K562 (cell line): ENCODE measurements around the gene PTPRU. TPM values are rescaled to one million over a fixed set of nuclear protein-coding genes. Genes with fewer than 3 reads are reported as not detected.

Experiments used
- ASH1L ChIP-seq: fragments of 450-650 bp; IDR thresholded peaks from 2 replicates; pipeline ENCODE4 v1.6.1; 2018; ENCODE audit warnings: borderline replicate concordance, mild to moderate bottlenecking, low read depth; ENCODE audit not compliant: partially characterized antibody
- ESRRA ChIP-seq: fragments of 450-650 bp; IDR thresholded peaks from 2 replicates; pipeline ENCODE4 v1.6.1; 2014; ENCODE audit warnings: low read depth, mild to moderate bottlenecking, moderate library complexity, borderline replicate concordance
- HCFC1 ChIP-seq: IDR thresholded peaks from 2 replicates; pipeline ENCODE4 v1.6.1; 2012; ENCODE audit warnings: low read depth, low read length, improper control_type of control experiment
- HLTF ChIP-seq: fragments of 450-650 bp; IDR thresholded peaks from 2 replicates; pipeline ENCODE4 v1.6.1; 2016
- HSF4 ChIP-seq: fragments of 250-450 bp; sonication (Bioruptor Pico); IDR thresholded peaks from 2 replicates; pipeline ENCODE4 v2.1.2; 2022; ENCODE audit warnings: mild to moderate bottlenecking, moderate library complexity, borderline replicate concordance
- MCM5 ChIP-seq: fragments of 450-650 bp; IDR thresholded peaks from 2 replicates; pipeline ENCODE4 v1.6.1; 2016; ENCODE audit warnings: low read depth
- RBM34 ChIP-seq: fragments of 200-400 bp; formaldehyde crosslinking; IDR thresholded peaks from 2 replicates; pipeline ENCODE4 v1.6.1; 2018; ENCODE audit warnings: low read length, borderline replicate concordance; ENCODE audit not compliant: insufficient read depth
- RUNX1 ChIP-seq: sonication (generic); IDR thresholded peaks from 2 replicates; pipeline ENCODE4 v1.6.1; 2016; ENCODE audit warnings: antibody characterized with exemption, low read depth
- SAFB ChIP-seq: fragments of 200-400 bp; formaldehyde crosslinking; IDR thresholded peaks from 2 replicates; pipeline ENCODE4 v1.6.1; 2017; ENCODE audit warnings: low read depth, low read length, borderline replicate concordance
- TEAD2 ChIP-seq: fragments of 450-650 bp; IDR thresholded peaks from 2 replicates; pipeline ENCODE4 v1.6.1; 2016; ENCODE audit warnings: missing genetic modification characterization, control low read depth, missing compliant biosample characterization
- ZBTB1 ChIP-seq: sonication (generic); formaldehyde crosslinking; IDR thresholded peaks from 2 replicates; pipeline ENCODE4 v1.8.1; 2023; ENCODE audit warnings: missing genetic modification reagents, low read depth, mild to moderate bottlenecking, borderline replicate concordance
- ZBTB17 ChIP-seq: fragments of 450-650 bp; formaldehyde crosslinking; IDR thresholded peaks from 2 replicates; pipeline ENCODE4 v1.4.0; 2020; ENCODE audit warnings: mild to moderate bottlenecking
- ZKSCAN3 ChIP-seq: fragments of 250-450 bp; sonication (Bioruptor Pico); IDR thresholded peaks from 2 replicates; pipeline ENCODE4 v1.4.0; 2020
- ZNF316 ChIP-seq: fragments of 450-650 bp; IDR thresholded peaks from 2 replicates; pipeline ENCODE4 v1.6.1; 2016
- ZNF431 ChIP-seq: sonication (generic); formaldehyde crosslinking; IDR thresholded peaks from 2 replicates; pipeline ENCODE4 v1.8.0; 2022; ENCODE audit warnings: mild to moderate bottlenecking, missing genetic modification reagents
- ZNF644 ChIP-seq: fragments of 200-800 bp; sonication (Bioruptor generic); IDR thresholded peaks from 2 replicates; pipeline ENCODE4 v1.6.1; 2016; ENCODE audit warnings: low read depth, missing genetic modification characterization, missing compliant biosample characterization
- polyA plus RNA-seq, 8 experiments: library from polyadenylated mRNA; depleted of rRNA in 4 of 8; stranded (reverse) in 5 of 8; unstranded in 3 of 8; fragments of >200 nt; fragmentation: Nextera tagmentation in 2 of 8; fragmentation: Illumina TruSeq in 1 of 8; extraction: Ambion mirVana in 2 of 8; extraction: Trizol in 1 of 8; gene quantifications; 2 replicates each; pipeline versions ENCODE4 v1.2.1 to v1.2.3, GENCODE V29; 2011 to 2014; ENCODE audit warnings: inconsistent platforms in 1 of 8, missing spikeins in 1 of 8
- total RNA-seq, 7 experiments: library from RNA; depleted of rRNA in 6 of 7; stranded (reverse); fragments of >200 nt in 6 of 7; fragmentation: Illumina TruSeq in 2 of 7; extraction: Trizol in 2 of 7; gene quantifications; 2 replicates each; pipeline versions ENCODE4 v1.2.1 to v1.2.3, GENCODE V29; 2011 to 2021; ENCODE audit warnings: low replicate concordance in 1 of 7
- TF ChIP-seq, protein P1 (sequence below), 2 experiments: fragments of 150-350 bp in 1 of 2; IDR thresholded peaks; 2 replicates each; pipeline ENCODE4 v1.6.1; 2012 to 2016; ENCODE audit warnings: low read depth in 2 of 2, low read length in 2 of 2, mild to moderate bottlenecking in 1 of 2, moderate library complexity in 1 of 2
- TF ChIP-seq, protein P2 (sequence below): fragments of 150-350 bp; IDR thresholded peaks from 2 replicates; pipeline ENCODE4 v1.6.1; 2014; ENCODE audit warnings: low read depth, mild to moderate bottlenecking, low read length, borderline replicate concordance
- TF ChIP-seq, protein P3 (sequence below): fragments of 450-650 bp; formaldehyde crosslinking; IDR thresholded peaks from 2 replicates; pipeline ENCODE4 v1.4.0; 2022; ENCODE audit warnings: mild to moderate bottlenecking, moderate library complexity
- TF ChIP-seq, protein P4 (sequence below): fragments of 250-450 bp; sonication (Bioruptor Pico); IDR thresholded peaks from 2 replicates; pipeline ENCODE4 v1.6.1; 2021; ENCODE audit warnings: mild to moderate bottlenecking

Gene PTPRU
- total and polyA plus RNA-seq, 9 of the 15 experiments (the other 6 are each of a cell fraction or from before 2014, with no cell fraction given): 0.01 to 2.9 (median 1.0) TPM

DNA sequence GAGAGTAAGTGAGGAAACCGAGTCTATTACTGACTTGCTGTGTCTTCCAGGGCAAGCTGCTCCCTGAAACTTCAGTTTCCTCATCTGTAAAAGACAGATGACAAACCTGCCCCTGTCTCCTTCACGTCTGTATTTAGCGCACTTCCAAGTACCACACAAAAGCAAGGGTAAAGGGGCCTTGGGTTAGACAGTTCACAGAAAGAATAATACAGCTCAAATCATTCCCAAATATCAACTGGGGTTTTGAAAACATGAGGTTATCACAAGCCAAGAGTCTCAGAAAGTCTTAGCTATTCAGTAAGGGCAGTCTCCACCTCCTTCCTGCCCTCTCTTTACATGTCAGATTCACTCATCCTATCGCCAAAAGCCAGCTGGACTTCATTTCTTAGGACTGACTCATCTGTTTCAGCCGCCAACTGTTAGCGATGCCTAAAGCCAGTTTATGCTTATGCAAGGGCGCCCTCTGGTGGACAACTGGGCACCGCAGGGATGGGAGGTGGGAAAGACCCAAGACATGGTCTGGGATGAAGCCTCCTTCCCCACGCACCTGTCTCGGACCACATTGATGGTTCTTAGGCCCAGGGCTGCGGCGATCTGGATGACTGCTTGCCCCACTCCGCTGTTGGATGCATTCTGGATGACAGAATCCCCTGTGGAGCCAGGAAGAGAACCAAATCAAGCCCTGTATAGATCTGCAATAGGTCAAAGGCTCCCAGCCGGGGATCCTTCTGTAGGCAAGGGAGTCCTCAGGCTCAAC is 33.6 kb upstream of the PTPRU start (continued):
- TF ChIP-seq, protein P1, sequence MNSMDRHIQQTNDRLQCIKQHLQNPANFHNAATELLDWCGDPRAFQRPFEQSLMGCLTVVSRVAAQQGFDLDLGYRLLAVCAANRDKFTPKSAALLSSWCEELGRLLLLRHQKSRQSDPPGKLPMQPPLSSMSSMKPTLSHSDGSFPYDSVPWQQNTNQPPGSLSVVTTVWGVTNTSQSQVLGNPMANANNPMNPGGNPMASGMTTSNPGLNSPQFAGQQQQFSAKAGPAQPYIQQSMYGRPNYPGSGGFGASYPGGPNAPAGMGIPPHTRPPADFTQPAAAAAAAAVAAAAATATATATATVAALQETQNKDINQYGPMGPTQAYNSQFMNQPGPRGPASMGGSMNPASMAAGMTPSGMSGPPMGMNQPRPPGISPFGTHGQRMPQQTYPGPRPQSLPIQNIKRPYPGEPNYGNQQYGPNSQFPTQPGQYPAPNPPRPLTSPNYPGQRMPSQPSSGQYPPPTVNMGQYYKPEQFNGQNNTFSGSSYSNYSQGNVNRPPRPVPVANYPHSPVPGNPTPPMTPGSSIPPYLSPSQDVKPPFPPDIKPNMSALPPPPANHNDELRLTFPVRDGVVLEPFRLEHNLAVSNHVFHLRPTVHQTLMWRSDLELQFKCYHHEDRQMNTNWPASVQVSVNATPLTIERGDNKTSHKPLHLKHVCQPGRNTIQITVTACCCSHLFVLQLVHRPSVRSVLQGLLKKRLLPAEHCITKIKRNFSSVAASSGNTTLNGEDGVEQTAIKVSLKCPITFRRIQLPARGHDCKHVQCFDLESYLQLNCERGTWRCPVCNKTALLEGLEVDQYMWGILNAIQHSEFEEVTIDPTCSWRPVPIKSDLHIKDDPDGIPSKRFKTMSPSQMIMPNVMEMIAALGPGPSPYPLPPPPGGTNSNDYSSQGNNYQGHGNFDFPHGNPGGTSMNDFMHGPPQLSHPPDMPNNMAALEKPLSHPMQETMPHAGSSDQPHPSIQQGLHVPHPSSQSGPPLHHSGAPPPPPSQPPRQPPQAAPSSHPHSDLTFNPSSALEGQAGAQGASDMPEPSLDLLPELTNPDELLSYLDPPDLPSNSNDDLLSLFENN (IDR thresholded peaks at IDR 0.05; ENCODE audit: low read depth in 2 of 2, low read length in 2 of 2): peak in 1 of 2 experiments; percentile 68; a peak in 1 of 4 replicates
- TF ChIP-seq, protein P2, sequence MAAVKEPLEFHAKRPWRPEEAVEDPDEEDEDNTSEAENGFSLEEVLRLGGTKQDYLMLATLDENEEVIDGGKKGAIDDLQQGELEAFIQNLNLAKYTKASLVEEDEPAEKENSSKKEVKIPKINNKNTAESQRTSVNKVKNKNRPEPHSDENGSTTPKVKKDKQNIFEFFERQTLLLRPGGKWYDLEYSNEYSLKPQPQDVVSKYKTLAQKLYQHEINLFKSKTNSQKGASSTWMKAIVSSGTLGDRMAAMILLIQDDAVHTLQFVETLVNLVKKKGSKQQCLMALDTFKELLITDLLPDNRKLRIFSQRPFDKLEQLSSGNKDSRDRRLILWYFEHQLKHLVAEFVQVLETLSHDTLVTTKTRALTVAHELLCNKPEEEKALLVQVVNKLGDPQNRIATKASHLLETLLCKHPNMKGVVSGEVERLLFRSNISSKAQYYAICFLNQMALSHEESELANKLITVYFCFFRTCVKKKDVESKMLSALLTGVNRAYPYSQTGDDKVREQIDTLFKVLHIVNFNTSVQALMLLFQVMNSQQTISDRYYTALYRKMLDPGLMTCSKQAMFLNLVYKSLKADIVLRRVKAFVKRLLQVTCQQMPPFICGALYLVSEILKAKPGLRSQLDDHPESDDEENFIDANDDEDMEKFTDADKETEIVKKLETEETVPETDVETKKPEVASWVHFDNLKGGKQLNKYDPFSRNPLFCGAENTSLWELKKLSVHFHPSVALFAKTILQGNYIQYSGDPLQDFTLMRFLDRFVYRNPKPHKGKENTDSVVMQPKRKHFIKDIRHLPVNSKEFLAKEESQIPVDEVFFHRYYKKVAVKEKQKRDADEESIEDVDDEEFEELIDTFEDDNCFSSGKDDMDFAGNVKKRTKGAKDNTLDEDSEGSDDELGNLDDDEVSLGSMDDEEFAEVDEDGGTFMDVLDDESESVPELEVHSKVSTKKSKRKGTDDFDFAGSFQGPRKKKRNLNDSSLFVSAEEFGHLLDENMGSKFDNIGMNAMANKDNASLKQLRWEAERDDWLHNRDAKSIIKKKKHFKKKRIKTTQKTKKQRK: no peak
- TF ChIP-seq SAFB: no peak
- no peak for TF ChIP-seq ZBTB1
- TF ChIP-seq, protein P3, sequence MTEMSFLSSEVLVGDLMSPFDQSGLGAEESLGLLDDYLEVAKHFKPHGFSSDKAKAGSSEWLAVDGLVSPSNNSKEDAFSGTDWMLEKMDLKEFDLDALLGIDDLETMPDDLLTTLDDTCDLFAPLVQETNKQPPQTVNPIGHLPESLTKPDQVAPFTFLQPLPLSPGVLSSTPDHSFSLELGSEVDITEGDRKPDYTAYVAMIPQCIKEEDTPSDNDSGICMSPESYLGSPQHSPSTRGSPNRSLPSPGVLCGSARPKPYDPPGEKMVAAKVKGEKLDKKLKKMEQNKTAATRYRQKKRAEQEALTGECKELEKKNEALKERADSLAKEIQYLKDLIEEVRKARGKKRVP (CRISPR knock-in tag): no peak
- no peak for TF ChIP-seq HLTF
- no peak for TF ChIP-seq RUNX1
- peak; percentile 90 for TF ChIP-seq ZNF316
- TF ChIP-seq RBM34: no peak
- 0 out of 2 replicates have a peak, but pooled peaks have one; percentile 55 for TF ChIP-seq ZNF644
- TF ChIP-seq TEAD2 (tag): 0 out of 2 replicates have a peak, but pooled peaks have one; percentile 24
- TF ChIP-seq ESRRA: peak; percentile 41; the same call in 1 of the 2 replicates
- TF ChIP-seq ZNF431 (CRISPR knock-in tag): no peak
- TF ChIP-seq ASH1L: no peak
- TF ChIP-seq ZBTB17: peak; percentile 87
- no peak for TF ChIP-seq MCM5
- TF ChIP-seq HSF4: no peak
- TF ChIP-seq, protein P4, sequence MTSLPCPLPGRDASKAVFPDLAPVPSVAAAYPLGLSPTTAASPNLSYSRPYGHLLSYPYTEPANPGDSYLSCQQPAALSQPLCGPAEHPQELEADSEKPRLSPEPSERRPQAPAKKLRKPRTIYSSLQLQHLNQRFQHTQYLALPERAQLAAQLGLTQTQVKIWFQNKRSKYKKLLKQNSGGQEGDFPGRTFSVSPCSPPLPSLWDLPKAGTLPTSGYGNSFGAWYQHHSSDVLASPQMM (CRISPR knock-in tag): no peak
- no peak for TF ChIP-seq ZKSCAN3 (CRISPR knock-in tag)
- TF ChIP-seq HCFC1: peak; percentile 41; the same call in 1 of the 2 replicates
